AG04450 (cell line): ENCODE measurements around the gene VWCE. TPM values are rescaled to one million over a fixed set of nuclear protein-coding genes. Genes with fewer than 3 reads are reported as not detected.

Experiments used
- CTCF ChIA-PET: fragments of 300-600, 350-600 bp; formaldehyde crosslinking; extraction: SDS; loops from one replicate; lab custom pipeline; 2022; ENCODE audit warnings: antibody characterized with exemption, inconsistent platforms; lab: Charles Lee
- POLR2A ChIA-PET: fragments of 350-600 bp; formaldehyde crosslinking; extraction: SDS; loops from one replicate; lab custom pipeline; 2021; ENCODE audit warnings: antibody characterized with exemption, inconsistent platforms; lab: Yijun Ruan, JAX
- DNase-seq: peaks from one replicate; pipeline ENCODE4 v3.0.0-alpha.2; 2011; ENCODE audit warnings: low read depth, low spot score
- H3K27ac ChIP-seq: one replicate; pipeline ENCODE4 v1.5.1; 2012; ENCODE audit warnings: low read depth, low read length, control low read depth
- H3K27me3 ChIP-seq: one replicate; pipeline ENCODE4 v1.6.0; 2012; ENCODE audit warnings: low read length; ENCODE audit not compliant: control insufficient read depth, insufficient read depth
- H3K4me3 ChIP-seq: 2 replicates; pipeline ENCODE4 v1.5.1; 2011; ENCODE audit warnings: mild to moderate bottlenecking, low read depth, low read length, control low read depth
- H3K9me3 ChIP-seq: 2 replicates; pipeline ENCODE4 v1.5.1; 2012; ENCODE audit warnings: low read length; ENCODE audit not compliant: control insufficient read depth, insufficient read depth
- CTCF ChIP-seq: IDR thresholded peaks from 2 replicates; pipeline ENCODE4 v1.5.1; 2011; ENCODE audit warnings: low read depth, low read length, control low read depth, inconsistent platforms
- polyA plus RNA-seq: library from polyadenylated mRNA; depleted of rRNA; stranded (reverse); fragments of >200 nt; gene quantifications from 2 replicates; pipeline ENCODE4 v1.2.3, GENCODE V29; 2011

VWCE gene
- polyA plus RNA-seq, 1 experiment: 1.4 TPM

DNA sequence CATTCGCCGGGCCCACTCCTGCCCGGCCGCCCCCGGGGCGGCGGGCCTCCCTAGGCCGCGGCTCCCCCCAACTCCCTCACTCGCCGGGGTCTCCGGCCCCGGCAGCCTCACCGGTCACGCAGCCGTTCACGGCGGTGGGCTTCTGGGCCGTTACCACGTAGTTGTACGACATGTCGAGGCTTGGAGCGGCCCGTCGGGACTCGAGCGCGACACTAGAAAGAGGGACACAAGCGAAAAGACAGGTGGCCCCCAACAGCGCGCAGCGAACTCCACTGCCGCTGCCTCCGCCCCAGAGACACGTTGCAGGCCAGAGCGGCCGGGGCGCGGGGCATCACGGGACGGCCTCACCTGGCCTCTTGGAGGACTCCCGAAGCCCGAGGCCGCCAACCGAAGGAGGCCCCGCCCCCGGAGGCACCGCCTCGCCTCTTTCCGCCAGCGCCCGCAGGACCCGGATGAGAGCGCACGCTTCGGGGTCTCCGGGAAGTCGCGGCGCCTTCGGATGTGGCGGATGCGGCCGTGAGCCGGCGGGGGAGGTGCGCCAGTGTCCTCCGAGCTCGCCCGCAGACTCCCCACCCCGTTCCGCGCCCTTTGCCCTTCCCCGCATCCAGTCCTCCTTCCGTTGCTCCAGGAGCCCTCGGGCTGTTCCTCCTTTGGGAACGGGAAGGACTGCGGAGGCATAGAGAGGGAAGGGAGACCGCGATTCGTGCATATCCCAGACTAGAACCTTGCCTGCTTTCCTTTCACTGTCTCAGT lies 37.9 kb upstream of the VWCE start, which contains the start of the genes DDB1 and TKFC:
DDB1 (minus strand) TSS at position 309 of the 753 bp plus-strand sequence; CDS start at position 172, 137 bp downstream.
TKFC (plus strand) TSS at position 432 of the 753 bp plus-strand sequence. CDS start 1,501 bp downstream, outside the sequence.
- CTCF ChIA-PET: interaction anchor here (0.5 to 10.2 kb wide), 3 partner anchors 51 to 593 kb away, joined by 6 to 519 read pairs (median 6); partner anchors contain the start of gene TMEM216
- TF ChIP-seq CTCF: no peak
- Histone ChIP-seq H3K27me3 (no peaks in the 10 kb centered on the region), H3K4me3 (peak within 1 kb of the TSS; percentile 93), H3K27ac (peak within 1 kb of the TSS; percentile 73), H3K9me3 (no peaks in the 10 kb centered on the region; the same call in 1 of the 2 replicates)
- DNase-seq: peak; percentile 66
- POLR2A ChIA-PET: interaction anchor here (1.1 to 2.5 kb wide), 4 partner anchors 26 to 53 kb away, joined by 4 to 15 read pairs (median 5); partner anchors contain the start of genes CYB561A3 and TMEM138

DNA sequence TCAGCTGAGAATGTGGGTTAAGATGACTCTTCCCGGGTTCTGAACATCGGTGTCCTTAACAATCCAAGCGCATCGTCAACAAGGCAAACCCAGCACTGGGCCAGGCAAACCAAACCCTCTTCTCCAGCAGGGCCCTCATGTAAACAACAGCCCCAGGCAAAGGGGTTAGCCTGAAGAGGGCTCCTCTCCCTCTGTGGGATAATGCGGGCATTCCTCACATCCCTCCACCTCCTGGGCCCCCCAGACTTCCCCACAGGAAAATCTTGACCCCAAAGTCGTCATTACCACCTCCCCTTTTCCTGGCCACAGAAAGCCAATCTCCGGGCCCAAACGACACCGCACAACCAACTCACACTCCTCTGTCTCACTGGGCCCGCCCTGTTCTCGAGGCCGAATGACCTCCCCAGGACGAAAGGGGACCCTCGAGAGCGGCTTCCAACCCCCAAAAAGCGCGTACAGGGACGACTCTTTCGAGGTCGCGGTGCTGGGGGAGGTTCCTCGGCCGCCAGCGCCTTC lies 37.2 kb upstream of the VWCE start:
- DNase-seq: no peak
- peak overlapping the region; percentile 93 for H3K4me3 ChIP-seq
- H3K27me3 ChIP-seq: no peaks in the 10 kb centered on the region
- H3K9me3 ChIP-seq: no peaks in the 10 kb centered on the region; the same call in 1 of the 2 replicates
- H3K27ac ChIP-seq: peak overlapping the region; percentile 73
- ChIA-PET POLR2A (interaction anchor here (0.8 to 1.1 kb wide), 2 partner anchors 10 to 29 kb away, joined by 3 to 5 read pairs; partner anchors contain the start of genes CYB561A3 and TMEM138), CTCF (interaction anchor here (0.7 to 1.4 kb wide), 2 partner anchors 42 to 54 kb away, joined by 4 to 9 read pairs; no protein-coding TSS in a partner anchor)
- peak; percentile 24; the same call in 1 of the 2 replicates for TF ChIP-seq CTCF

GRCh38 chr11:61331651-61332050 lies 36.5 kb upstream of the VWCE start:
- H3K4me3 ChIP-seq: peak overlapping the region; percentile 93
- no peak overlapping the region for H3K27ac ChIP-seq
- ChIA-PET POLR2A (interaction anchor here (0.5 to 1.1 kb wide), 3 partner anchors 10 to 37 kb away, joined by 3 to 5 read pairs (median 3); partner anchors contain the start of genes CYB561A3 and TMEM138), CTCF (interaction anchor here (0.7 to 1.4 kb wide), 2 partner anchors 43 to 54 kb away, joined by 4 to 9 read pairs; no protein-coding TSS in a partner anchor)
- no peak for DNase-seq
- no peak for TF ChIP-seq CTCF
- H3K27me3 ChIP-seq: no peaks in the 10 kb centered on the region
- no peaks in the 10 kb centered on the region; the same call in 1 of the 2 replicates for H3K9me3 ChIP-seq

DNA sequence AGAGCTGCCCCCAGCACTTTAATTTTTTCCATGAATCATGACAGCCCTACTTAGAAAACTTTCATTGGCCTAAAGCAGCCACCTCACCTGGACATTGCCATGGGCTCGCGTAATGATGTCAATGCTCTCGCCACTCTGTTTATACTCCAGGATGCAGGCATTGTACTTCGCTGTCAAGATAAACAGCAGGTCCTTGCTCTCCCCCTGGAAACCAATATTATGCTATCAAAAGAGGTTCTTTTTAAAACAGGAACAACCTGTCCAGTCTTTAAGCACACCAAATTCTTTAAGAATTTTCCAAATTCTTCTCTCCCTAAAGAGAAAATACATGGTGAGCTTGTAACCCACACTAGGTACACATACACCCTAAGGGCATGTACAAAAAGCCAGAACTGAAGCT lies 34.8 kb upstream of the VWCE start:
- Histone ChIP-seq H3K4me3 (no peak overlapping the region), H3K27me3 (no peaks in the 10 kb centered on the region), H3K27ac (no peak overlapping the region), H3K9me3 (no peaks in the 10 kb centered on the region; the same call in 1 of the 2 replicates)
- ChIA-PET POLR2A (no interaction called here), CTCF (interaction anchor here (1.5 to 1.9 kb wide), 2 partner anchors 55 to 105 kb away, joined by 7 to 10 read pairs; no protein-coding TSS in a partner anchor)
- DNase-seq: no peak
- no peak for TF ChIP-seq CTCF
